WI38 (cell line): ENCODE measurements around the gene PCDH12.

Experiments
- H3K4me3 ChIP-seq: 2 replicates; pipeline ENCODE4 v1.5.1; 2011; ENCODE audit warnings: low read depth, mild to moderate bottlenecking, control low read depth, low read length
- TF ChIP-seq, protein P1 (sequence below): IDR thresholded peaks from 2 replicates; pipeline ENCODE4 v1.5.1; 2012; ENCODE audit warnings: low read depth, mild to moderate bottlenecking, control low read depth, low read length

PCDH12 gene

DNA sequence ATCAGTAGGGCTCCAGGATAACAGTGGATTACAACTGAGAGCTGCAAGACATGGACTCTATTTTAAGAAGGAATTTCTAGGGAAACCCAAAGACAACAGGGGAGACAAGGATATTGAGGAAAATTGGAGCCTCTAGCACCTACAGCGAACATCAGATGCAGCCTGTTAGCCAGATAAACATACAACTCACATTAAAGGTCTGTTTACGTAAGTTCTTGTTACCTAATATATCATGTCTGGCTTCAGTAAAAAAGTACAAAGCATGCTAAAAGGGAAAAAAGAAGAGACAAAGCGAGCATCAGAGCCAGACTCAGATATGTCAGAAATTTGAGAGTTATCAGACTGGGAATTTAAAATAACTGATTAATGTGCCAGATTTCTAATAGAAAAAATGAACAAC, 37.7 kb upstream of the PCDH12 start:
- TF ChIP-seq, protein P1, sequence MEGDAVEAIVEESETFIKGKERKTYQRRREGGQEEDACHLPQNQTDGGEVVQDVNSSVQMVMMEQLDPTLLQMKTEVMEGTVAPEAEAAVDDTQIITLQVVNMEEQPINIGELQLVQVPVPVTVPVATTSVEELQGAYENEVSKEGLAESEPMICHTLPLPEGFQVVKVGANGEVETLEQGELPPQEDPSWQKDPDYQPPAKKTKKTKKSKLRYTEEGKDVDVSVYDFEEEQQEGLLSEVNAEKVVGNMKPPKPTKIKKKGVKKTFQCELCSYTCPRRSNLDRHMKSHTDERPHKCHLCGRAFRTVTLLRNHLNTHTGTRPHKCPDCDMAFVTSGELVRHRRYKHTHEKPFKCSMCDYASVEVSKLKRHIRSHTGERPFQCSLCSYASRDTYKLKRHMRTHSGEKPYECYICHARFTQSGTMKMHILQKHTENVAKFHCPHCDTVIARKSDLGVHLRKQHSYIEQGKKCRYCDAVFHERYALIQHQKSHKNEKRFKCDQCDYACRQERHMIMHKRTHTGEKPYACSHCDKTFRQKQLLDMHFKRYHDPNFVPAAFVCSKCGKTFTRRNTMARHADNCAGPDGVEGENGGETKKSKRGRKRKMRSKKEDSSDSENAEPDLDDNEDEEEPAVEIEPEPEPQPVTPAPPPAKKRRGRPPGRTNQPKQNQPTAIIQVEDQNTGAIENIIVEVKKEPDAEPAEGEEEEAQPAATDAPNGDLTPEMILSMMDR = no peak
- no peak overlapping the region for H3K4me3 ChIP-seq

DNA sequence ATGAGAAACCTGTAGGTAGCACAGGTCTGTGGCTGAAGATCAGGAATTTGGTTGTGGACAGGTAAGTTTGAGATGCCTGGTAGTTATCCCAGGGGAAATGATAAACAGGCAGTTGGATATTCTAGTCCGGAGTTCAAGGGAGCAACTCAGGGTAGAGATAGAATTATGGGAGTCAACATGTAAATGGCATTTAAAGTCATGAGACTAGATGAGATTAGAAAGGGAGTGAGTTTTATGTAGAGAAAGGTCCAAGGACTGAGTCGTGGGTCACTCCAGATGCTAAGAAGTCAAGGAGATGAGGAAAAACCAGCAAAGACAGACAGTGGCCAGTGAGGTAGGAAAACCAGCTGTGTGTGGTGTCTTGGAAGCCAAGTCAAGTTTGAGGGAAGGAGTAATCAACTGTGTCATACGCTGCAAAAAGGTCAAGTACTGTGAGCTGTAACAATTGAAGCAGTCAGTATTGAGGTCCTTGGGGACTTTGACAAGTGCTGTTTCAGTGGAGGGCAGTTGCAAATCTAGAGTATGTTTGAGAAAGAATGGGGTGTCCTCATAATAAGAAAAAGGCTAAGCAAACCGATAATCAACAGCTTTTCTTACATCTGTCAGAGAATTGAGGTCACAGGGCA, 36.6 kb upstream of the PCDH12 start:
- TF ChIP-seq, protein P1 = no peak
- H3K4me3 ChIP-seq = no peak overlapping the region

DNA sequence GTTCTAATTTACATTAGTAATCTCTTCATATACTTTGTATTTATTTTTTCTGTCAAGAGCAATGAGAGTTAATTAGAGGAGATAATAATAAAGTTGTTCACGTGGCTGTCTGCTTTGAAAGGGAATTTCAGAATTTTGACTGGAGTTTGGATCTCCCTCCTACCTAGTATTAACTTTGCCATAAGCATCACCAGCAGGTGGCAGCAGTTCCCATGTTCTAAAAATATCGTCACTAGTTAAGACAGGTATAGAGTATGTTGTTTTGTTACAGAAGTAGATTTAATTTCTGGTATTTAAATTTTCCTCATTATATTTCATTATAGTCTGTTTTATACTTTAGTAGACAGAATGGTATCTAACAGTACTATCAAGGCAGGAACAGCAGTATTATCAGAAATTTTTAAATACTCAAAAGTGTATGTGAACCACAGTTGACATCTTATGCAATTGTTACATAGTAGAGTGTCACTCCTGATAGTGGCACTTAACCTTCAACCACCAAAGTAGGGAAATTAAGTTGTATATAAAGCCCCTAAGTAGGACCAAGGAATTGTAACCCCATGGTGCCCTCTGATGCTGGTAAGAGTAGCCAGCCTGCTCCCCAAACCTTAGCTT, 34.5 kb upstream of the PCDH12 start:
- TF ChIP-seq, protein P1 = peak; percentile 52; the same call in 1 of the 2 replicates
- no peak overlapping the region for H3K4me3 ChIP-seq

DNA sequence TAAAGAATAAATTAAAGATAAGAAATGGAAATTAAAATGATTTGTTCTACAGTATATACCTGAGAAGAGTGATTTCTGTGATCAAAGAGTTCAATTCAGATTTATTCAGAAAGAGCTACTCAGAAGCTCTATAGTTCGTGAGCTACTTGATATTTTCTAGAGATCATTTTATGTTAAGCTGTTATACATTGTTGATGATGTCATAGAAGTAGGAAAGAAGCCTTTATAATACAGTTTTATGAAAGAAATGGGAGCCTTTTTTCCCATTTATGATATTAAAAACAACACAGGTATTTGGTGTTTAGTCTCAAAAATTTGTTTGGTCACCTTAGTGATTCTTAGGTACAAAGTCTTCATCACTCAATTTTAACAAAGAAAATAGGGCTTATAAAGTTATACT, 31.7 kb upstream of the PCDH12 start:
- no peak overlapping the region for H3K4me3 ChIP-seq
- TF ChIP-seq, protein P1 = no peak

DNA sequence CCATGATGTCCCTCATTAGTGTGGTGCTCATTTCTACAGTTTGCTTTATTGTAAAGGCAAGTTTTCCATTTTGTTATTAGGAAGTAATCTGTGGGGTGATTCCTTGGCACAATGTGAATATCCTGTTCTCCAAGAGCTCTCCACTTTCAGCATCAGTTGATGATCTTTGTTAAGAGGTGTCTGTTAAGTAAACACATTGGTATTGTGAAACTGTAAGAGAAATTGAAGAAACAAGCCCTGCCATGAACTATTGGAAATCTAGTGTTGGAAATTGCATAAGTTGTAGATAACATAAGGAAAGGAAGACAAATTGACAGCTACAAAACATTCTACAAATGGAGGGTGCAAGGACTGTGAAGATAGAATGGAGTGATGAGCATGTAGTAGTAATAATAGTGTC, 28.1 kb upstream of the PCDH12 start:
- H3K4me3 ChIP-seq = no peak overlapping the region
- TF ChIP-seq, protein P1 = no peak

DNA sequence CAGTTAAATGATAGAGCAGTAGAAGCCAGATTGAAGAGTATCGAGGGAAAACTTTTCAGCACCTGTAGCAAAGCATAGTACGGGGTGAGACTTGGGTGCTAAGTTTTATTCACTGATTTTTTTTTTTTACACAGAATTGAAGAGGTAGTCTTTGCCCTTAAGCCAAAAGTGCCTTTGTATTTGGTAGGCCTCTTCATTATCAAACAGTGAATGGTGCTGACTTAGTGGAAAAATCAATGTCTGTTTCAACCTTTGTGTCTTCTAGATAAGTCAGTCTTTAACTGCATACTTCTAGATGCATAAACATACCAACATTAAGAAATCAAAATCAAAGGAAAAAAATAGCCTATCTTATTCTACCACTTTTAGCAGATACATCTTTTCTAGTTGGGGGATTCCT, 24.6 kb upstream of the PCDH12 start:
- TF ChIP-seq, protein P1 = no peak
- H3K4me3 ChIP-seq = no peak overlapping the region

DNA sequence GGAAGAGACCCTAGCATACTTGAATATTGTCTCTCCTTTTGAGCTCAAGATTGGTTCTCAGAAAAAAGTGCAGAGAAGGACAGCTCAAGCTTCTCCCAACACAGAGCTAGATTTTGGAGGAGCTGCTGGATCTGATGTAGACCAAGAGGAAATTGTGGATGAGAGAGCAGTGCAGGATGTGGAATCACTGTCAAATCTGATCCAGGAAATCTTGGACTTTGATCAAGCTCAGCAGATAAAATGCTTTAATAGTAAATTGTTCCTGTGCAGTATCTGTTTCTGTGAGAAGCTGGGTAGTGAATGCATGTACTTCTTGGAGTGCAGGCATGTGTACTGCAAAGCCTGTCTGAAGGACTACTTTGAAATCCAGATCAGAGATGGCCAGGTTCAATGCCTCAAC, 20.4 kb upstream of the PCDH12 start:
- no peak overlapping the region for H3K4me3 ChIP-seq
- TF ChIP-seq, protein P1 = no peak
